ENCODE results near the gene PSMA3.
A peak's percentile ranks its signal among the peaks of the same experiment; 100 is the strongest.

The PSMA3 gene

GRCh38 chr14:58288106-58288792, 43.6 kb downstream of the PSMA3 start:
- no peak overlapping the region for H3K4me3 ChIP-seq (replicated peaks; ENCODE audit: low read depth, low read length)
- TF ChIP-seq CTCF (IDR thresholded peaks at IDR 0.05; ENCODE audit: low read depth, low read length, missing control alignments): no peak
- DNase-seq (ENCODE audit: extremely low read depth, low read depth): no peak

- TF ChIP-seq CTCF (IDR thresholded peaks at IDR 0.05; ENCODE audit: low read depth, low read length, missing control alignments): no peak
- H3K4me3 ChIP-seq (replicated peaks; ENCODE audit: low read depth, low read length): no peak overlapping the region
- no peak for DNase-seq (ENCODE audit: extremely low read depth, low read depth)
Observed at GRCh38 chr14:58291646-58292045, 47.0 kb downstream of the PSMA3 start.

- H3K4me3 ChIP-seq (replicated peaks; ENCODE audit: low read depth, low read length): no peak overlapping the region
- TF ChIP-seq CTCF (IDR thresholded peaks at IDR 0.05; ENCODE audit: low read depth, low read length, missing control alignments): no peak
- no peak for DNase-seq (ENCODE audit: extremely low read depth, low read depth)
Observed at GRCh38 chr14:58292187-58292586, 47.5 kb downstream of the PSMA3 start.

- no peak overlapping the region for H3K4me3 ChIP-seq (replicated peaks; ENCODE audit: low read depth, low read length)
- no peak for DNase-seq (ENCODE audit: extremely low read depth, low read depth)
- no peak for TF ChIP-seq CTCF (IDR thresholded peaks at IDR 0.05; ENCODE audit: low read depth, low read length, missing control alignments)
Observed at GRCh38 chr14:58294201-58294600, 49.6 kb downstream of the PSMA3 start.

- TF ChIP-seq CTCF (IDR thresholded peaks at IDR 0.05; ENCODE audit: low read depth, low read length, missing control alignments): no peak
Observed at GRCh38 chr14:58296726-58297125, 52.1 kb downstream of the PSMA3 start.

GRCh38 chr14:58297412-58297761, 52.7 kb downstream of the PSMA3 start:
- DNase-seq (ENCODE audit: extremely low read depth, low read depth): no peak
- H3K4me3 ChIP-seq (replicated peaks; ENCODE audit: low read depth, low read length): peak overlapping the region; percentile 91
- no peak for TF ChIP-seq CTCF (IDR thresholded peaks at IDR 0.05; ENCODE audit: low read depth, low read length, missing control alignments)

More at GRCh38 chr14:58296726-58297125, 52.1 kb downstream of the PSMA3 start:
- H3K4me3 ChIP-seq (replicated peaks; ENCODE audit: low read depth, low read length): peak overlapping the region; percentile 91
- DNase-seq (ENCODE audit: extremely low read depth, low read depth): no peak
